Measurements from ENCODE around the gene DBET.
"Not testable (repeated sequence)": the region's sequence is repeated elsewhere in the genome, so short reads cannot be mapped to it uniquely, and the experiment has no call there.

The DBET gene

DNA sequence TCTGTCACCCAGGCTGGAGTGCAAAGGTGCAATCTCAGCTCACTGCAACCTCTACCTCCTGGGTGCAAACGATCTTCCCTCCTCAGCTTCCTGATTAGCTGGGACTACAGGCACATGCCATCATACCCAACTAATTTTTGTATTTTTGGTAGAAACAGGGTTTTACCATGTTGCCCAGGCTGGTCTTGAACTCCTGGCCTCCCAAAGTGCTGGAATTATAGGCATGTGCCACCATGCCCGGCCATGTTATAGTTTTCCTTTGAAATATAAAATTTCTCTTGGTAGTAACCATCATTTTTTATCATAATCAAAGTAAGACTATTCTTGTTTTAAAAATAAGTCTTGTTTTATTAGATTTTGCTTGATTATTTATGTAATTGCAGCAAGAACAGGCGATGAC is 50.7 kb downstream of the DBET start:
- H3K27me3 ChIP-seq (ENCODE audit: control insufficient read depth, insufficient read depth, low read length); H3K4me3 ChIP-seq (ENCODE audit: low read length); H3K36me3 ChIP-seq (ENCODE audit: control insufficient read depth, insufficient read depth, low read length); H3K4me1 ChIP-seq (ENCODE audit: control insufficient read depth, insufficient read depth, low read length); H3K9ac ChIP-seq (ENCODE audit: low read length); H3K27ac ChIP-seq (ENCODE audit: low read depth, low read length): not testable (repeated sequence)
